ENCODE results near the gene ATXN7L3. TPM values are rescaled to one million over a fixed set of nuclear protein-coding genes. Genes with fewer than 3 reads are reported as not detected.

ATXN7L3 gene
- total and polyA plus RNA-seq, 9 of the 15 experiments (the other 6 are each of a cell fraction or from before 2014, with no cell fraction given): 0.62 to 66.1 (median 33.2) TPM

DNA sequence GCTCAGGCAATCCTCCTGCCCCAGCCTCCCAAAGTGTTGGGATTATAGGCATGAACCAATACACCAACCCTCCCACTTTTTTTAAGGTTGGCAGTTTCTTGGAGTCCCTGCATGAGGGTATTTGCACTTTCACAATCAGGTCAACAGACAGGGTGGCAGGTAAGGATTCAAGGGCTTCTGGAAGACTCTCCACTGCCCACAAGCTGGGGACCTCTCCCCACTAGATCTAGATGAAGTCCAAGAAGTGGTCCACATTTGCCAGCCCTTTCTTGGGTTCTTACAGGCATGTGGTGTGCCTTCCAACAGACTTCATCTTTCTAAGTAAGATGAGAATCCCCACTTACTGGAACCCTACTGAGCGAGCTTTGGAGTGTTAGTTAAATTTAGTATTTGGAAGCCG lies 25.3 kb downstream of the ATXN7L3 start:
- Histone ChIP-seq H3K9me3 (replicated peaks; ENCODE audit: control insufficient read depth, insufficient read depth, low read depth, low read length) (no peaks in the 10 kb centered on the region), H4K20me1 (replicated peaks; ENCODE audit: control insufficient read depth, insufficient read depth, low read length) (no peaks in the 10 kb centered on the region), H3K27me3 (ENCODE audit: control insufficient read depth in 2 of 2, insufficient read depth in 2 of 2, low read length in 2 of 2) (no peaks in the 10 kb centered on the region), H3K9ac (ENCODE audit: insufficient read depth in 1 of 2, low read depth in 2 of 2, low read length in 2 of 2) (no peak overlapping the region), H3K9me1 (ENCODE audit: control insufficient read depth, insufficient read depth, low read length) (no peaks in the 10 kb centered on the region), H3K27ac (ENCODE audit: extremely low read depth, low read depth, low read length) (no peak overlapping the region), H3K4me3 (no peak overlapping the region), H3K4me1 (replicated peaks in 1 of 2; ENCODE audit: control insufficient read depth in 2 of 2, insufficient read depth in 2 of 2, low read length in 2 of 2) (peaks cover 8 to 24% of the 10 kb centered on the region in 2 experiments; a peak in 4 of 5 replicates), H3K79me2 (ENCODE audit: control insufficient read depth, insufficient read depth, low read length) (no peaks in the 10 kb centered on the region), H3K4me2 (ENCODE audit: insufficient read depth, low read length) (no peak overlapping the region), H2AFZ (ENCODE audit: low read depth, low read length) (no peak overlapping the region), H3K36me3 (ENCODE audit: control insufficient read depth, insufficient read depth, low read length) (peaks cover 29% of the 10 kb centered on the region; the same call in 2 of the 3 replicates)
- CTCF ChIA-PET (ENCODE audit: low intra/inter-chr PET ratio): no interaction called here
- DNase-seq (ENCODE audit: extremely low read depth in 1 of 4, low spot score in 3 of 4): no peak
- TF ChIP-seq SREBF2 (CRISPR knock-in tag; IDR thresholded peaks at IDR 0.05) (no peak), DDX20 (tag; IDR thresholded peaks at IDR 0.05; ENCODE audit: low read depth) (no peak), SP2 (IDR thresholded peaks at IDR 0.05; ENCODE audit: extremely low read depth, low read depth, low read length, poor library complexity, severe bottlenecking) (no peak), STAT5A (IDR thresholded peaks at IDR 0.05; ENCODE audit: borderline replicate concordance, low read length) (no peak), NFIC (IDR thresholded peaks at IDR 0.05) (no peak), FOXJ2 (tag; IDR thresholded peaks at IDR 0.05) (no peak), TBP (optimal IDR thresholded peaks at IDR 0.05; ENCODE audit: low read depth, low read length) (no peak), ZNF263 (CRISPR knock-in tag; IDR thresholded peaks at IDR 0.05; ENCODE audit: borderline replicate concordance) (no peak), HNRNPUL1 (IDR thresholded peaks at IDR 0.05; ENCODE audit: low read length) (no peak), MEF2A (IDR thresholded peaks at IDR 0.05; ENCODE audit: control insufficient read depth, low read depth, low read length) (no peak), NR3C1 (CRISPR knock-in tag; IDR thresholded peaks at IDR 0.05) (no peak), FIP1L1 (IDR thresholded peaks at IDR 0.05; ENCODE audit: low read depth, low read length, poor library complexity, severe bottlenecking) (no peak), GATA2 (CRISPR knock-in tag; IDR thresholded peaks at IDR 0.05) (no peak), ZNF561 (CRISPR knock-in tag; conservative IDR thresholded peaks at IDR 0.05) (no peak)
- no TSS peak for BruUV-seq (replicated peaks)
- in situ Hi-C loops (cut with MboI): no loop called here
- 71% methylated on average over 2 of the region's 2 CpGs for WGBS (ENCODE audit: insufficient coverage, low coverage, missing lambda C conversion rate)
- FAIRE-seq: no peak
- ATAC-seq: no peak
- intact Hi-C loops (cut with micrococcal nuclease): no loop called here
- POLR2A ChIA-PET: interaction anchor here (3.6 kb wide), 1 partner anchor 11 kb away, joined by 35 read pairs; the partner anchor contains the start of gene TMUB2

All from K562 (cell line).